ENCODE data around the gene AFAP1L1. TPM values are rescaled to one million over a fixed set of nuclear protein-coding genes. Genes with fewer than 3 reads are reported as not detected.

AFAP1L1 gene
- total and polyA plus RNA-seq, 7 donors: 10.8 to 39.9 (median 23.0) TPM

DNA sequence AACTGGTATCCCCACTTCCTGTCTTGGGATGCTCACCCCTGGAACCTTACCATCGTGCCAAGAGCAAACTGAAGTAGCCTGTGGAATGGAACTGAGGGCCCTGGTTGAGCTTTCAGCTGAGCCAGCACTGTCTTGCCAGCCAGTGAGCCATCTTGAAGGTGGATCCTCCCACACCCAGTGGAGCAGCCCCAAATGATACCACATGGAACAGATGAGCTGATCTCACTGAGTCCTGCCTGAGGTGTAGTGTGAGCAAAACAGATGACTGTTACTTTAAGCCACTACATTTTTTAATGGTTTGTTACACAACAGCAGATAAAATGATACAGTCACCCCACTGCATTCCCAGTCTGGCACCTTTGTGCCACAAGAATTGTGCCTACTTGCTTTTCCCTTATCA is 84.0 kb downstream of the AFAP1L1 start:
- ATAC-seq (no peak), DNase-seq (no peak)
- Histone ChIP-seq H3K4me3 (no peak overlapping the region), H3K36me3 (ENCODE audit: insufficient read depth in 1 of 2, low read depth in 1 of 2) (peaks cover 8 to 55% of the 10 kb centered on the region in 2 donors), H3K9me3 (no peaks in the 10 kb centered on the region), H3K27ac (no peak overlapping the region), H3K27me3 (ENCODE audit: insufficient read depth in 3 of 3, low read length in 2 of 3) (no peaks in the 10 kb centered on the region), H3K4me1 (peaks cover 4% of the 10 kb centered on the region)
- TF ChIP-seq, protein P1, sequence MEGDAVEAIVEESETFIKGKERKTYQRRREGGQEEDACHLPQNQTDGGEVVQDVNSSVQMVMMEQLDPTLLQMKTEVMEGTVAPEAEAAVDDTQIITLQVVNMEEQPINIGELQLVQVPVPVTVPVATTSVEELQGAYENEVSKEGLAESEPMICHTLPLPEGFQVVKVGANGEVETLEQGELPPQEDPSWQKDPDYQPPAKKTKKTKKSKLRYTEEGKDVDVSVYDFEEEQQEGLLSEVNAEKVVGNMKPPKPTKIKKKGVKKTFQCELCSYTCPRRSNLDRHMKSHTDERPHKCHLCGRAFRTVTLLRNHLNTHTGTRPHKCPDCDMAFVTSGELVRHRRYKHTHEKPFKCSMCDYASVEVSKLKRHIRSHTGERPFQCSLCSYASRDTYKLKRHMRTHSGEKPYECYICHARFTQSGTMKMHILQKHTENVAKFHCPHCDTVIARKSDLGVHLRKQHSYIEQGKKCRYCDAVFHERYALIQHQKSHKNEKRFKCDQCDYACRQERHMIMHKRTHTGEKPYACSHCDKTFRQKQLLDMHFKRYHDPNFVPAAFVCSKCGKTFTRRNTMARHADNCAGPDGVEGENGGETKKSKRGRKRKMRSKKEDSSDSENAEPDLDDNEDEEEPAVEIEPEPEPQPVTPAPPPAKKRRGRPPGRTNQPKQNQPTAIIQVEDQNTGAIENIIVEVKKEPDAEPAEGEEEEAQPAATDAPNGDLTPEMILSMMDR (IDR thresholded peaks at IDR 0.05): no peak
- WGBS, 3 donors: 69 to 94% (median 93%) methylated on average over 1 of the region's 1 CpG
- intact Hi-C loops (cut with DNase I): no loop called here

- intact Hi-C loops (cut with DNase I): no loop called here
- no peak overlapping the region for H3K27ac ChIP-seq
- WGBS, 3 donors: 96 to 97% (median 97%) methylated on average over 8 of the region's 8 CpGs
- DNase-seq (no peak), ATAC-seq (no peak)
- TF ChIP-seq, protein P1 (IDR thresholded peaks at IDR 0.05): no peak
- peaks cover 3 to 48% of the 10 kb centered on the region in 2 donors for H3K36me3 ChIP-seq (ENCODE audit: insufficient read depth in 1 of 2, low read depth in 1 of 2)
- no peaks in the 10 kb centered on the region for H3K27me3 ChIP-seq (ENCODE audit: insufficient read depth in 3 of 3, low read length in 2 of 3)
- no peak overlapping the region for H3K4me3 ChIP-seq
- no peaks in the 10 kb centered on the region for H3K9me3 ChIP-seq
- peaks cover 4% of the 10 kb centered on the region for H3K4me1 ChIP-seq
These were observed 84.7 kb downstream of the AFAP1L1 start for GRCh38 chr5:149356391-149356790.

GRCh38 chr5:149357370-149358293 is 86.0 kb downstream of the AFAP1L1 start, which contains the start of gene PCYOX1L:
TSS of gene PCYOX1L (plus strand) at chr5:149358046. CDS start at chr5:149358069, 23 bp downstream.
- intact Hi-C loops (cut with DNase I): no loop called here
- TF ChIP-seq, protein P1 (IDR thresholded peaks at IDR 0.05): no peak
- Histone ChIP-seq H3K4me1 (peaks cover 4% of the 10 kb centered on the region), H3K4me3 (peak within 1 kb of the TSS; percentile 75), H3K9me3 (no peaks in the 10 kb centered on the region), H3K27me3 (ENCODE audit: insufficient read depth in 3 of 3, low read length in 2 of 3) (no peaks in the 10 kb centered on the region), H3K27ac (peak within 1 kb of the TSS; percentile 46), H3K36me3 (ENCODE audit: insufficient read depth in 1 of 2, low read depth in 1 of 2) (peaks cover 0 to 35% of the 10 kb centered on the region in 2 donors)
- peak; percentile 100 for ATAC-seq
- WGBS, 3 donors: 1 to 3% (median 2%) methylated on average over 44 to 61 of the region's 61 CpGs
- peak; percentile 96 to 98 for DNase-seq

- intact Hi-C loops (cut with DNase I): no loop called here
- peak overlapping the region; percentile 75 for H3K4me3 ChIP-seq
- peak; percentile 16 to 34 (median 26) for ATAC-seq
- H3K9me3 ChIP-seq: no peaks in the 10 kb centered on the region
- peak overlapping the region; percentile 46 for H3K27ac ChIP-seq
- peaks cover 0 to 29% of the 10 kb centered on the region in 2 donors for H3K36me3 ChIP-seq (ENCODE audit: insufficient read depth in 1 of 2, low read depth in 1 of 2)
- H3K4me1 ChIP-seq: peaks cover 4% of the 10 kb centered on the region
- H3K27me3 ChIP-seq (ENCODE audit: insufficient read depth in 3 of 3, low read length in 2 of 3): no peaks in the 10 kb centered on the region
- DNase-seq: peak; percentile 54 to 74
- 1 to 2% (median 1%) methylated on average over 18 of the region's 18 CpGs for WGBS, 3 donors
- TF ChIP-seq, protein P1 (IDR thresholded peaks at IDR 0.05): no peak
These were observed 86.6 kb downstream of the AFAP1L1 start for GRCh38 chr5:149358294-149358651.
